Sigmoid colon (tissue), 4 donors: ENCODE data around the gene KCNJ6.

Experiments
- EP300 ChIP-seq, 4 donors: sonication (generic); formaldehyde crosslinking; IDR thresholded peaks; one replicate each; pipeline ENCODE4 v1.6.1; 2017; ENCODE audit warnings: antibody characterized with exemption in 4 of 4
- POLR2AphosphoS5 ChIP-seq, 4 donors: sonication (generic); formaldehyde crosslinking; IDR thresholded peaks; one replicate each; pipeline ENCODE4 v1.6.1; 2017; ENCODE audit warnings: antibody characterized with exemption in 4 of 4
- TF ChIP-seq, protein P1 (sequence below), 4 experiments: fragments of 450-650 bp in 3 of 4; fragments of 200-600 bp in 1 of 4; IDR thresholded peaks; one replicate each; pipeline ENCODE4 v1.5.1; 2016 to 2019; ENCODE audit warnings: antibody characterized with exemption in 4 of 4, mild to moderate bottlenecking in 3 of 4, moderate library complexity in 2 of 4

- TF ChIP-seq, protein P1, sequence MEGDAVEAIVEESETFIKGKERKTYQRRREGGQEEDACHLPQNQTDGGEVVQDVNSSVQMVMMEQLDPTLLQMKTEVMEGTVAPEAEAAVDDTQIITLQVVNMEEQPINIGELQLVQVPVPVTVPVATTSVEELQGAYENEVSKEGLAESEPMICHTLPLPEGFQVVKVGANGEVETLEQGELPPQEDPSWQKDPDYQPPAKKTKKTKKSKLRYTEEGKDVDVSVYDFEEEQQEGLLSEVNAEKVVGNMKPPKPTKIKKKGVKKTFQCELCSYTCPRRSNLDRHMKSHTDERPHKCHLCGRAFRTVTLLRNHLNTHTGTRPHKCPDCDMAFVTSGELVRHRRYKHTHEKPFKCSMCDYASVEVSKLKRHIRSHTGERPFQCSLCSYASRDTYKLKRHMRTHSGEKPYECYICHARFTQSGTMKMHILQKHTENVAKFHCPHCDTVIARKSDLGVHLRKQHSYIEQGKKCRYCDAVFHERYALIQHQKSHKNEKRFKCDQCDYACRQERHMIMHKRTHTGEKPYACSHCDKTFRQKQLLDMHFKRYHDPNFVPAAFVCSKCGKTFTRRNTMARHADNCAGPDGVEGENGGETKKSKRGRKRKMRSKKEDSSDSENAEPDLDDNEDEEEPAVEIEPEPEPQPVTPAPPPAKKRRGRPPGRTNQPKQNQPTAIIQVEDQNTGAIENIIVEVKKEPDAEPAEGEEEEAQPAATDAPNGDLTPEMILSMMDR (IDR thresholded peaks at IDR 0.05), result no peak
- TF ChIP-seq EP300 (IDR thresholded peaks at IDR 0.05) (no peak), POLR2AphosphoS5 (IDR thresholded peaks at IDR 0.05) (no peak)
Measured at GRCh38 chr21:37626320-37626719, 289.9 kb downstream of the KCNJ6 start.
